ENCODE data around the gene PIM1. TPM values are rescaled to one million over a fixed set of nuclear protein-coding genes. Genes with fewer than 3 reads are reported as not detected.

The PIM1 gene
- total and polyA plus RNA-seq, 9 of the 15 experiments (the other 6 are each of a cell fraction or from before 2014, with no cell fraction given) = 19.0 to 789 (median 212) TPM

DNA sequence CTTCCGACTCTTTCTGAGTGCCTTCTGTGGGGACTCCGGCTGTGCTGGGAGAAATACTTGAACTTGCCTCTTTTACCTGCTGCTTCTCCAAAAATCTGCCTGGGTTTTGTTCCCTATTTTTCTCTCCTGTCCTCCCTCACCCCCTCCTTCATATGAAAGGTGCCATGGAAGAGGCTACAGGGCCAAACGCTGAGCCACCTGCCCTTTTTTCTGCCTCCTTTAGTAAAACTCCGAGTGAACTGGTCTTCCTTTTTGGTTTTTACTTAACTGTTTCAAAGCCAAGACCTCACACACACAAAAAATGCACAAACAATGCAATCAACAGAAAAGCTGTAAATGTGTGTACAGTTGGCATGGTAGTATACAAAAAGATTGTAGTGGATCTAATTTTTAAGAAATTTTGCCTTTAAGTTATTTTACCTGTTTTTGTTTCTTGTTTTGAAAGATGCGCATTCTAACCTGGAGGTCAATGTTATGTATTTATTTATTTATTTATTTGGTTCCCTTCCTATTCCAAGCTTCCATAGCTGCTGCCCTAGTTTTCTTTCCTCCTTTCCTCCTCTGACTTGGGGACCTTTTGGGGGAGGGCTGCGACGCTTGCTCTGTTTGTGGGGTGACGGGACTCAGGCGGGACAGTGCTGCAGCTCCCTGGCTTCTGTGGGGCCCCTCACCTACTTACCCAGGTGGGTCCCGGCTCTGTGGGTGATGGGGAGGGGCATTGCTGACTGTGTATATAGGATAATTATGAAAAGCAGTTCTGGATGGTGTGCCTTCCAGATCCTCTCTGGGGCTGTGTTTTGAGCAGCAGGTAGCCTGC, 4.8 kb downstream of the PIM1 start (continued):
- TF ChIP-seq, protein P1, sequence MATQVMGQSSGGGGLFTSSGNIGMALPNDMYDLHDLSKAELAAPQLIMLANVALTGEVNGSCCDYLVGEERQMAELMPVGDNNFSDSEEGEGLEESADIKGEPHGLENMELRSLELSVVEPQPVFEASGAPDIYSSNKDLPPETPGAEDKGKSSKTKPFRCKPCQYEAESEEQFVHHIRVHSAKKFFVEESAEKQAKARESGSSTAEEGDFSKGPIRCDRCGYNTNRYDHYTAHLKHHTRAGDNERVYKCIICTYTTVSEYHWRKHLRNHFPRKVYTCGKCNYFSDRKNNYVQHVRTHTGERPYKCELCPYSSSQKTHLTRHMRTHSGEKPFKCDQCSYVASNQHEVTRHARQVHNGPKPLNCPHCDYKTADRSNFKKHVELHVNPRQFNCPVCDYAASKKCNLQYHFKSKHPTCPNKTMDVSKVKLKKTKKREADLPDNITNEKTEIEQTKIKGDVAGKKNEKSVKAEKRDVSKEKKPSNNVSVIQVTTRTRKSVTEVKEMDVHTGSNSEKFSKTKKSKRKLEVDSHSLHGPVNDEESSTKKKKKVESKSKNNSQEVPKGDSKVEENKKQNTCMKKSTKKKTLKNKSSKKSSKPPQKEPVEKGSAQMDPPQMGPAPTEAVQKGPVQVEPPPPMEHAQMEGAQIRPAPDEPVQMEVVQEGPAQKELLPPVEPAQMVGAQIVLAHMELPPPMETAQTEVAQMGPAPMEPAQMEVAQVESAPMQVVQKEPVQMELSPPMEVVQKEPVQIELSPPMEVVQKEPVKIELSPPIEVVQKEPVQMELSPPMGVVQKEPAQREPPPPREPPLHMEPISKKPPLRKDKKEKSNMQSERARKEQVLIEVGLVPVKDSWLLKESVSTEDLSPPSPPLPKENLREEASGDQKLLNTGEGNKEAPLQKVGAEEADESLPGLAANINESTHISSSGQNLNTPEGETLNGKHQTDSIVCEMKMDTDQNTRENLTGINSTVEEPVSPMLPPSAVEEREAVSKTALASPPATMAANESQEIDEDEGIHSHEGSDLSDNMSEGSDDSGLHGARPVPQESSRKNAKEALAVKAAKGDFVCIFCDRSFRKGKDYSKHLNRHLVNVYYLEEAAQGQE (IDR thresholded peaks at IDR 0.05; ENCODE audit: borderline replicate concordance) = no peak
- TF ChIP-seq, protein P1 (CRISPR knock-in tag; IDR thresholded peaks at IDR 0.05; ENCODE audit: low read depth) = no peak
- TF ChIP-seq, protein P2, sequence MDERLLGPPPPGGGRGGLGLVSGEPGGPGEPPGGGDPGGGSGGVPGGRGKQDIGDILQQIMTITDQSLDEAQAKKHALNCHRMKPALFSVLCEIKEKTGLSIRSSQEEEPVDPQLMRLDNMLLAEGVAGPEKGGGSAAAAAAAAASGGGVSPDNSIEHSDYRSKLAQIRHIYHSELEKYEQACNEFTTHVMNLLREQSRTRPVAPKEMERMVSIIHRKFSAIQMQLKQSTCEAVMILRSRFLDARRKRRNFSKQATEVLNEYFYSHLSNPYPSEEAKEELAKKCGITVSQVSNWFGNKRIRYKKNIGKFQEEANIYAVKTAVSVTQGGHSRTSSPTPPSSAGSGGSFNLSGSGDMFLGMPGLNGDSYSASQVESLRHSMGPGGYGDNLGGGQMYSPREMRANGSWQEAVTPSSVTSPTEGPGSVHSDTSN (CRISPR knock-in tag; IDR thresholded peaks at IDR 0.05; ENCODE audit: low read depth) = no peak
- TF ChIP-seq, protein P2 (tag; conservative IDR thresholded peaks at IDR 0.05; ENCODE audit: low read depth) = no peak
- TF ChIP-seq ILK (tag; IDR thresholded peaks at IDR 0.05; ENCODE audit: borderline replicate concordance, low read depth) (no peak), ZNF3 (CRISPR knock-in tag; IDR thresholded peaks at IDR 0.05) (no peak), POU5F1 (IDR thresholded peaks at IDR 0.05; ENCODE audit: borderline replicate concordance, low read depth, low read length, partially characterized antibody) (no peak), RBM25 (IDR thresholded peaks at IDR 0.05; ENCODE audit: low read depth, low read length, severe bottlenecking) (no peak), ZBTB17 (CRISPR knock-in tag; IDR thresholded peaks at IDR 0.05) (no peak)
- TF ChIP-seq, protein P3, sequence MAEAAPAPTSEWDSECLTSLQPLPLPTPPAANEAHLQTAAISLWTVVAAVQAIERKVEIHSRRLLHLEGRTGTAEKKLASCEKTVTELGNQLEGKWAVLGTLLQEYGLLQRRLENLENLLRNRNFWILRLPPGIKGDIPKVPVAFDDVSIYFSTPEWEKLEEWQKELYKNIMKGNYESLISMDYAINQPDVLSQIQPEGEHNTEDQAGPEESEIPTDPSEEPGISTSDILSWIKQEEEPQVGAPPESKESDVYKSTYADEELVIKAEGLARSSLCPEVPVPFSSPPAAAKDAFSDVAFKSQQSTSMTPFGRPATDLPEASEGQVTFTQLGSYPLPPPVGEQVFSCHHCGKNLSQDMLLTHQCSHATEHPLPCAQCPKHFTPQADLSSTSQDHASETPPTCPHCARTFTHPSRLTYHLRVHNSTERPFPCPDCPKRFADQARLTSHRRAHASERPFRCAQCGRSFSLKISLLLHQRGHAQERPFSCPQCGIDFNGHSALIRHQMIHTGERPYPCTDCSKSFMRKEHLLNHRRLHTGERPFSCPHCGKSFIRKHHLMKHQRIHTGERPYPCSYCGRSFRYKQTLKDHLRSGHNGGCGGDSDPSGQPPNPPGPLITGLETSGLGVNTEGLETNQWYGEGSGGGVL (CRISPR knock-in tag; IDR thresholded peaks at IDR 0.05) = no peak
- TF ChIP-seq, protein P4, sequence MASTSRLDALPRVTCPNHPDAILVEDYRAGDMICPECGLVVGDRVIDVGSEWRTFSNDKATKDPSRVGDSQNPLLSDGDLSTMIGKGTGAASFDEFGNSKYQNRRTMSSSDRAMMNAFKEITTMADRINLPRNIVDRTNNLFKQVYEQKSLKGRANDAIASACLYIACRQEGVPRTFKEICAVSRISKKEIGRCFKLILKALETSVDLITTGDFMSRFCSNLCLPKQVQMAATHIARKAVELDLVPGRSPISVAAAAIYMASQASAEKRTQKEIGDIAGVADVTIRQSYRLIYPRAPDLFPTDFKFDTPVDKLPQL (IDR thresholded peaks at IDR 0.05; ENCODE audit: extremely low read depth, insufficient read length) = no peak
